Panc1 (cell line): ENCODE data around the gene KCNAB1.

Experiments
- CTCF ChIP-seq: fragments of 450-650 bp; IDR thresholded peaks from 2 replicates; pipeline ENCODE4 v1.5.1; 2017; ENCODE audit warnings: mild to moderate bottlenecking
- POLR2AphosphoS5 ChIP-seq: IDR thresholded peaks from 2 replicates; pipeline ENCODE4 v1.6.1; 2012; ENCODE audit warnings: mild to moderate bottlenecking, low read depth, low read length, moderate library complexity
- REST ChIP-seq, 2 experiments: IDR thresholded peaks; 2 replicates each; pipeline ENCODE4 v1.6.1; 2011 to 2012; ENCODE audit warnings: low read depth in 2 of 2, control low read depth in 1 of 2, low read length in 1 of 2, mild to moderate bottlenecking in 1 of 2, moderate library complexity in 1 of 2; ENCODE audit not compliant: insufficient read depth in 1 of 2

- no peak for TF ChIP-seq POLR2AphosphoS5
- TF ChIP-seq REST (IDR thresholded peaks at IDR 0.05; ENCODE audit: insufficient read depth in 1 of 2, low read depth in 2 of 2, low read length in 1 of 2): no peak
- no peak for TF ChIP-seq CTCF
These were observed 457.4 kb downstream of the KCNAB1 start for GRCh38 chr3:156577736-156578135.
